HepG2 (cell line): ENCODE measurements around the gene RALB. TPM values are rescaled to one million over a fixed set of nuclear protein-coding genes. Genes with fewer than 3 reads are reported as not detected.
A peak's percentile ranks its signal among the peaks of the same experiment; 100 is the strongest.

Experiments
- AKNA ChIP-seq: sonication (generic); formaldehyde crosslinking; IDR thresholded peaks from 2 replicates; pipeline ENCODE4 v1.4.0; 2020; ENCODE audit warnings: missing genetic modification reagents, borderline replicate concordance
- ATF1 ChIP-seq: IDR thresholded peaks from 2 replicates; pipeline ENCODE4 v1.6.1; 2016; ENCODE audit warnings: mild to moderate bottlenecking, control low read depth
- GMEB2 ChIP-seq: IDR thresholded peaks from 2 replicates; pipeline ENCODE4 v1.6.1; 2016; ENCODE audit warnings: missing biosample characterization, missing genetic modification reagents, low read depth
- LCORL ChIP-seq, 2 experiments: fragments of 450-650 bp in 1 of 2; sonication (generic) in 1 of 2; formaldehyde crosslinking in 1 of 2; IDR thresholded peaks; 2 replicates each; pipeline versions ENCODE4 v1.5.0 to v1.6.1; 2017 to 2020; ENCODE audit warnings: antibody characterized with exemption in 1 of 2, missing genetic modification reagents in 1 of 2
- MNT ChIP-seq: fragments of 450-650 bp; IDR thresholded peaks from 2 replicates; pipeline ENCODE4 v1.6.1; 2016
- MTERF4 ChIP-seq: sonication (generic); formaldehyde crosslinking; IDR thresholded peaks from 2 replicates; pipeline ENCODE4 v1.8.0; 2023; ENCODE audit warnings: mild to moderate bottlenecking, missing genetic modification reagents
- RFXAP ChIP-seq: sonication (generic); formaldehyde crosslinking; IDR thresholded peaks from 2 replicates; pipeline ENCODE4 v1.4.0; 2020; ENCODE audit warnings: missing genetic modification reagents, borderline replicate concordance
- RXRB ChIP-seq: IDR thresholded peaks from 2 replicates; pipeline ENCODE4 v1.6.1; 2016; ENCODE audit warnings: borderline replicate concordance, missing genetic modification reagents, missing compliant biosample characterization
- TFDP1 ChIP-seq: IDR thresholded peaks from 2 replicates; pipeline ENCODE4 v1.6.1; 2016; ENCODE audit warnings: missing compliant biosample characterization, missing genetic modification reagents, borderline replicate concordance
- ZBTB37 ChIP-seq: sonication (generic); formaldehyde crosslinking; IDR thresholded peaks from 2 replicates; pipeline ENCODE4 v1.4.0; 2020; ENCODE audit warnings: mild to moderate bottlenecking, missing genetic modification reagents
- ZNF235 ChIP-seq: sonication (generic); formaldehyde crosslinking; IDR thresholded peaks from 2 replicates; pipeline ENCODE4 v1.8.1; 2023; ENCODE audit warnings: mild to moderate bottlenecking, missing genetic modification reagents, borderline replicate concordance
- ZNF264 ChIP-seq: sonication (generic); formaldehyde crosslinking; IDR thresholded peaks from 2 replicates; pipeline ENCODE4 v1.4.0; 2020; ENCODE audit warnings: missing genetic modification reagents
- ZNF629 ChIP-seq: sonication (generic); formaldehyde crosslinking; conservative IDR thresholded peaks from 2 replicates; pipeline ENCODE4 v1.5.0; 2020; ENCODE audit warnings: missing genetic modification reagents
- ZNF788 ChIP-seq: sonication (generic); formaldehyde crosslinking; IDR thresholded peaks from 2 replicates; pipeline ENCODE4 v1.5.0; 2020; ENCODE audit warnings: mild to moderate bottlenecking, missing genetic modification reagents, borderline replicate concordance
- ZSCAN22 ChIP-seq: sonication (generic); formaldehyde crosslinking; IDR thresholded peaks from 2 replicates; pipeline ENCODE4 v1.4.0; 2020; ENCODE audit warnings: mild to moderate bottlenecking, missing genetic modification reagents
- ZSCAN9 ChIP-seq: IDR thresholded peaks from 2 replicates; pipeline ENCODE4 v1.6.1; 2016; ENCODE audit warnings: borderline replicate concordance
- polyA plus RNA-seq, 8 experiments: library from polyadenylated mRNA; depleted of rRNA in 3 of 8; stranded (reverse) in 7 of 8; unstranded in 1 of 8; fragments of >200 nt; fragmentation: Illumina TruSeq in 4 of 8; extraction: Trizol in 4 of 8; gene quantifications; 2 replicates each; pipeline versions ENCODE4 v1.2.1 to v1.2.3, GENCODE V29; 2011 to 2016; ENCODE audit warnings: low read depth in 4 of 8, missing spikeins in 1 of 8, mixed read lengths in 1 of 8; ENCODE audit not compliant: insufficient read depth in 1 of 8
- total RNA-seq, 5 experiments: library from RNA; depleted of rRNA; stranded (reverse); fragments of >200 nt; fragmentation: Illumina TruSeq; extraction: Trizol; gene quantifications; 2 replicates each; pipeline ENCODE4 v1.2.3, GENCODE V29; 2016; ENCODE audit warnings: low read depth in 1 of 5

RALB gene
- total and polyA plus RNA-seq, 2 of the 13 experiments (the other 11 are each of a cell fraction or from before 2014, with no cell fraction given), result 37.8 to 43.2 TPM

- no peak for TF ChIP-seq MTERF4 (CRISPR knock-in tag)
- no peak for TF ChIP-seq ZNF264 (CRISPR knock-in tag)
- TF ChIP-seq ZSCAN9 (CRISPR knock-in tag), result 0 out of 2 replicates have a peak, but pooled peaks have one; percentile 56
- no peak for TF ChIP-seq ZNF629 (CRISPR knock-in tag)
- TF ChIP-seq RXRB (CRISPR knock-in tag), result peak; percentile 40; the same call in 1 of the 2 replicates
- no peak for TF ChIP-seq ZNF235 (CRISPR knock-in tag)
- no peak for TF ChIP-seq ZBTB37
- no peak for TF ChIP-seq RFXAP (CRISPR knock-in tag)
- no peak for TF ChIP-seq ATF1 (CRISPR knock-in tag)
- TF ChIP-seq AKNA (CRISPR knock-in tag), result no peak
- TF ChIP-seq TFDP1 (CRISPR knock-in tag), result no peak; the same call in 1 of the 2 replicates
- no peak for TF ChIP-seq GMEB2
- no peak for TF ChIP-seq MNT
- TF ChIP-seq ZSCAN22 (CRISPR knock-in tag), result no peak
- TF ChIP-seq LCORL (IDR thresholded peaks at IDR 0.05), result no peak
- peak; percentile 74 for TF ChIP-seq LCORL (CRISPR knock-in tag; IDR thresholded peaks at IDR 0.05)
- no peak; the same call in 1 of the 2 replicates for TF ChIP-seq ZNF788
Measured at GRCh38 chr2:120312860-120313694, 60.4 kb downstream of the RALB start (continued).
